Endothelial cell of umbilical vein (primary cell): Measurements from ENCODE around the gene SGSH. TPM values are rescaled to one million over a fixed set of nuclear protein-coding genes. Genes with fewer than 3 reads are reported as not detected.

ENCODE experiments used
- BruUV-seq: library from RNA; stranded (reverse); fragments of 400-500 nt; replicated peaks from 2 replicates; lab custom pipeline; 2021; lab: Mats Ljungman, UMichigan
- CTCF ChIA-PET: fragments of 300-600, 350-600 bp; sonication (Branson Sonifier 250); formaldehyde crosslinking; loops from one replicate; lab custom pipeline; 2021; ENCODE audit warnings: antibody characterized with exemption, inconsistent platforms; lab: Charles Lee
- POLR2A ChIA-PET: fragments of 300-600, 350-600 bp; sonication (Branson Sonifier 250); formaldehyde crosslinking; loops from one replicate; lab custom pipeline; 2021; ENCODE audit warnings: antibody characterized with exemption, inconsistent platforms; lab: Charles Lee
- DNase-seq: peaks from one replicate; pipeline ENCODE4 v3.0.0-alpha.2; 2011; ENCODE audit warnings: low read depth, low spot score
- FAIRE-seq: peaks from 2 replicates; lab custom pipeline; 2011; peaks lifted over from hg19 to GRCh38; lab: Jason Lieb, UNC
- H2AFZ ChIP-seq: 2 replicates; pipeline ENCODE4 v1.6.0; 2012; ENCODE audit warnings: low read depth, low read length, control low read depth, inconsistent platforms
- H3K27ac ChIP-seq: 2 replicates; pipeline ENCODE4 v1.5.1; 2011; ENCODE audit warnings: low read depth, mild to moderate bottlenecking, control low read depth, low read length, moderate library complexity; ENCODE audit not compliant: insufficient read depth
- H3K27me3 ChIP-seq, 2 experiments: 2 replicates each; pipeline versions ENCODE4 v1.6.0 to v1.6.1; 2011; ENCODE audit warnings: low read length in 2 of 2, mixed read lengths in 1 of 2; ENCODE audit not compliant: control insufficient read depth in 2 of 2, insufficient read depth in 2 of 2
- H3K36me3 ChIP-seq, 2 experiments: 2 replicates in 1 of 2; 3 replicates in 1 of 2; pipeline ENCODE4 v1.5.1; 2011; ENCODE audit warnings: low read length in 2 of 2, mild to moderate bottlenecking in 1 of 2, moderate library complexity in 1 of 2; ENCODE audit not compliant: control insufficient read depth in 2 of 2, insufficient read depth in 2 of 2; ENCODE audit errors: extremely low read depth in 1 of 2
- H3K4me1 ChIP-seq: 3 replicates; pipeline ENCODE4 v1.5.1; 2011; ENCODE audit warnings: mild to moderate bottlenecking, low read length; ENCODE audit not compliant: control insufficient read depth, insufficient read depth; ENCODE audit errors: extremely low read depth
- H3K4me2 ChIP-seq: 2 replicates; pipeline ENCODE4 v1.6.1; 2011; ENCODE audit warnings: low read length, control low read depth, mixed read lengths; ENCODE audit not compliant: insufficient read depth
- H3K4me3 ChIP-seq, 3 experiments: fragments of 200-600 bp in 1 of 3; sonication (generic), shearing (Covaris generic) in 1 of 3; replicated peaks in 1 of 3; 2 replicates each; pipeline ENCODE4 v1.5.1; 2011 to 2016; ENCODE audit warnings: control low read depth in 3 of 3, low read length in 3 of 3, mild to moderate bottlenecking in 2 of 3, inconsistent platforms in 1 of 3, low read depth in 1 of 3, moderate library complexity in 1 of 3; ENCODE audit not compliant: insufficient read depth in 1 of 3
- H3K79me2 ChIP-seq: 2 replicates; pipeline ENCODE4 v1.6.0; 2012; ENCODE audit warnings: low read length, inconsistent platforms; ENCODE audit not compliant: control insufficient read depth, insufficient read depth
- H3K9ac ChIP-seq: replicated peaks from 2 replicates; pipeline ENCODE3; 2011; ENCODE audit warnings: low read length, control low read depth; ENCODE audit not compliant: insufficient read depth; ENCODE audit errors: extremely low read depth
- H3K9me1 ChIP-seq: replicated peaks from 3 replicates; pipeline ENCODE4 v1.6.0; 2011; ENCODE audit warnings: mild to moderate bottlenecking, low read length; ENCODE audit not compliant: control insufficient read depth, insufficient read depth; ENCODE audit errors: extremely low read depth
- H3K9me3 ChIP-seq: replicated peaks from 2 replicates; pipeline ENCODE4 v1.5.1; 2012; ENCODE audit warnings: low read length, inconsistent platforms; ENCODE audit not compliant: control insufficient read depth, insufficient read depth
- H4K20me1 ChIP-seq: replicated peaks from 2 replicates; pipeline ENCODE3; 2011; ENCODE audit warnings: mild to moderate bottlenecking, low read length; ENCODE audit not compliant: control insufficient read depth, insufficient read depth; ENCODE audit errors: extremely low read depth
- EZH2 ChIP-seq: IDR thresholded peaks from 2 replicates; pipeline ENCODE4 v1.6.1; 2012; ENCODE audit warnings: borderline replicate concordance, low read depth, mild to moderate bottlenecking, moderate library complexity, low read length, inconsistent platforms; ENCODE audit not compliant: severe bottlenecking
- FOS ChIP-seq: IDR thresholded peaks from 2 replicates; pipeline ENCODE4 v1.6.1; 2011; ENCODE audit warnings: mild to moderate bottlenecking, low read length, moderate library complexity, borderline replicate concordance; ENCODE audit not compliant: insufficient read depth
- GATA2 ChIP-seq: IDR thresholded peaks from 2 replicates; pipeline ENCODE4 v1.7.0; 2011; ENCODE audit warnings: low read depth, mild to moderate bottlenecking, moderate library complexity, mixed read lengths, low read length; ENCODE audit not compliant: insufficient read length, insufficient read depth
- JUN ChIP-seq: IDR thresholded peaks from 2 replicates; pipeline ENCODE4 v1.6.1; 2011; ENCODE audit warnings: borderline replicate concordance, low read depth; ENCODE audit not compliant: insufficient read length, insufficient read depth
- MYC ChIP-seq: IDR thresholded peaks from one replicate; pipeline ENCODE4 v1.6.1; 2011; ENCODE audit warnings: mild to moderate bottlenecking, low read depth, low read length
- POLR2A ChIP-seq: IDR thresholded peaks from 2 replicates; pipeline ENCODE4 v1.6.1; 2012; ENCODE audit warnings: low read depth, mild to moderate bottlenecking, control low read depth, low read length
- POLR2AphosphoS5 ChIP-seq: IDR thresholded peaks from 2 replicates; pipeline ENCODE4 v1.6.1; 2012; ENCODE audit warnings: low read depth, mild to moderate bottlenecking, control low read depth, low read length, moderate library complexity; ENCODE audit not compliant: insufficient read depth
- dilution Hi-C: fragments of 300-500 bp; cut with MboI; formaldehyde crosslinking; loops from one replicate; pipeline ENCODE4 v1.15.0; 2019; ENCODE audit warnings: low sequenced_read_pairs; ENCODE audit not compliant: extremely low pct_ligation_motif_present
- intact Hi-C: fragments of 100-400 bp; cut with micrococcal nuclease; formaldehyde crosslinking; loops from one replicate; pipeline ENCODE4 v1.10.0; 2022
- polyA plus RNA-seq, 4 experiments: library from polyadenylated mRNA; depleted of rRNA in 3 of 4; stranded (reverse) in 3 of 4; unstranded in 1 of 4; fragments of >200 nt; gene quantifications; 2 replicates each; pipeline versions ENCODE4 v1.2.1 to v1.2.3, GENCODE V29; 2011 to 2012; ENCODE audit warnings: missing spikeins in 1 of 4
- total RNA-seq: library from RNA; stranded (reverse); gene quantifications from 2 replicates; pipeline ENCODE4 v1.2.3, GENCODE V29; 2021
- TF ChIP-seq, protein P1 (sequence below), 2 donors: IDR thresholded peaks; 1 replicate in 1 of 2; 2 replicates in 1 of 2; pipeline ENCODE4 v1.5.1; 2011; ENCODE audit warnings: low read length in 2 of 2, mild to moderate bottlenecking in 2 of 2, moderate library complexity in 2 of 2, control low read depth in 1 of 2, inconsistent platforms in 1 of 2, low read depth in 1 of 2; ENCODE audit not compliant: insufficient read depth in 1 of 2; ENCODE audit errors: extremely low read depth in 1 of 2
- TF ChIP-seq, protein P2 (sequence below): IDR thresholded peaks from 2 replicates; pipeline ENCODE4 v1.6.1; 2011; ENCODE audit not compliant: insufficient read depth, insufficient read length

Gene SGSH
- total and polyA plus RNA-seq, 2 donors (not counting 3 experiments of a cell fraction or from before 2014, with no cell fraction given), result 81.4 to 217 TPM

DNA sequence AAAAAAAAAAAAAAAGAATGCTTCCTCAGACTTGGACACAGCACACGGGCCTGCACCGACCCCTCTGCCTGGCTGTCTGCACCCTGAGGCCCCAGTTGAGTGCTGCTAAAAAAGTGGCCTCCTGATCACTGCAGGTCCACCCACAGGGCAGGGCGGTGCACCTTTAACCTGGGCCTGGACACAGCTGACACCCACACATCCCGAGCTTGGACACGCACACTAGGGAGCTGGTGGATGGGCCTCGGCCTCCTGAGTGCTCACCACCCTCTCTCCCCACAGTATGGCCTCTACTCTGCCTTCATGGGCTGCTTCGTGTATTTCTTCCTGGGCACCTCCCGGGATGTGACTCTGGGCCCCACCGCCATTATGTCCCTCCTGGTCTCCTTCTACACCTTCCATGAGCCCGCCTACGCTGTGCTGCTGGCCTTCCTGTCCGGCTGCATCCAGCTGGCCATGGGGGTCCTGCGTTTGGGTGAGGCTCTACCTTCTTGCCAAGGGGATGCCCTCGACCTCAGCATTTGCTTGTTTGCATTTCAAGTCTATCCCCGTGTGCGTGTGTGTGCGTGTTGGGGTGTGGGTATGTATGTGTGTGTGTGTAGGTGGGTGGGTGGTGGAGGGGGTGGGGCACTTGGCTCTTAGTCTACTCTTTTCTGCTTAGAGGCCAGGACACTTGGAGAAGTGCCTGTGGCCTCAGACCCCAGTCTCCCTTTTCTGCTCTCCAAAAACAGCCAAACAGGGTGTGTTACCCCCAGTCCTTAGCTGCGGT lies 2.4 kb upstream of the SGSH start:
- Histone ChIP-seq H3K9me3 (no peaks in the 10 kb centered on the region), H3K27ac (no peak overlapping the region), H3K4me3 (no peak overlapping the region), H3K9ac (no peak overlapping the region), H3K36me3 (peaks cover 0 to 4% of the 10 kb centered on the region in 2 experiments), H3K79me2 (peaks cover 11% of the 10 kb centered on the region), H2AFZ (no peak overlapping the region), H4K20me1 (no peaks in the 10 kb centered on the region), H3K27me3 (no peaks in the 10 kb centered on the region), H3K4me2 (no peak overlapping the region), H3K4me1 (peaks cover 13% of the 10 kb centered on the region), H3K9me1 (no peaks in the 10 kb centered on the region)
- dilution Hi-C loops (no loop called here), intact Hi-C loops (no loop called here)
- no peak for TF ChIP-seq JUN
- TF ChIP-seq, protein P1, sequence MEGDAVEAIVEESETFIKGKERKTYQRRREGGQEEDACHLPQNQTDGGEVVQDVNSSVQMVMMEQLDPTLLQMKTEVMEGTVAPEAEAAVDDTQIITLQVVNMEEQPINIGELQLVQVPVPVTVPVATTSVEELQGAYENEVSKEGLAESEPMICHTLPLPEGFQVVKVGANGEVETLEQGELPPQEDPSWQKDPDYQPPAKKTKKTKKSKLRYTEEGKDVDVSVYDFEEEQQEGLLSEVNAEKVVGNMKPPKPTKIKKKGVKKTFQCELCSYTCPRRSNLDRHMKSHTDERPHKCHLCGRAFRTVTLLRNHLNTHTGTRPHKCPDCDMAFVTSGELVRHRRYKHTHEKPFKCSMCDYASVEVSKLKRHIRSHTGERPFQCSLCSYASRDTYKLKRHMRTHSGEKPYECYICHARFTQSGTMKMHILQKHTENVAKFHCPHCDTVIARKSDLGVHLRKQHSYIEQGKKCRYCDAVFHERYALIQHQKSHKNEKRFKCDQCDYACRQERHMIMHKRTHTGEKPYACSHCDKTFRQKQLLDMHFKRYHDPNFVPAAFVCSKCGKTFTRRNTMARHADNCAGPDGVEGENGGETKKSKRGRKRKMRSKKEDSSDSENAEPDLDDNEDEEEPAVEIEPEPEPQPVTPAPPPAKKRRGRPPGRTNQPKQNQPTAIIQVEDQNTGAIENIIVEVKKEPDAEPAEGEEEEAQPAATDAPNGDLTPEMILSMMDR (IDR thresholded peaks at IDR 0.05; ENCODE audit: extremely low read depth in 1 of 2, insufficient read depth in 1 of 2, low read depth in 1 of 2, low read length in 2 of 2), result no peak
- TF ChIP-seq POLR2AphosphoS5, result no peak
- no peak for TF ChIP-seq GATA2
- TF ChIP-seq EZH2, result no peak
- TF ChIP-seq, protein P2, sequence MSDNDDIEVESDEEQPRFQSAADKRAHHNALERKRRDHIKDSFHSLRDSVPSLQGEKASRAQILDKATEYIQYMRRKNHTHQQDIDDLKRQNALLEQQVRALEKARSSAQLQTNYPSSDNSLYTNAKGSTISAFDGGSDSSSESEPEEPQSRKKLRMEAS, result no peak
- no peak for TF ChIP-seq POLR2A
- TF ChIP-seq FOS, result no peak
- TF ChIP-seq MYC, result no peak
- ChIA-PET CTCF (no interaction called here), POLR2A (no interaction called here)
- BruUV-seq, result no TSS peak
- DNase-seq (no peak), FAIRE-seq (no peak)
